Smooth muscle cell (in vitro differentiated cells): ENCODE results near the gene MAN1A1. TPM values are rescaled to one million over a fixed set of nuclear protein-coding genes. Genes with fewer than 3 reads are reported as not detected.

Source experiments
- DNase-seq: peaks from one replicate; lab custom pipeline; 2025; ENCODE audit not compliant: unreplicated experiment; lab: John Stamatoyannopoulos, UW
- H2AFZ ChIP-seq: fragments of 200-600 bp; sonication (generic); 2 replicates; pipeline ENCODE4 v1.6.0; 2016; ENCODE audit warnings: antibody characterized with exemption, low read depth, mild to moderate bottlenecking
- H3F3A ChIP-seq: fragments of 200-600 bp; sonication (generic); 2 replicates; pipeline ENCODE4 v1.6.0; 2017; ENCODE audit warnings: antibody characterized with exemption, low read depth
- H3K27ac ChIP-seq: fragments of 200-600 bp; sonication (generic); 2 replicates; pipeline ENCODE4 v1.5.1; 2016; ENCODE audit warnings: low read depth, mild to moderate bottlenecking
- H3K27me3 ChIP-seq: fragments of 200-600 bp; sonication (generic); 2 replicates; pipeline ENCODE4 v1.6.1; 2016; ENCODE audit warnings: low read depth, mild to moderate bottlenecking
- H3K36me3 ChIP-seq: fragments of 200-600 bp; sonication (generic); 2 replicates; pipeline ENCODE4 v1.5.1; 2016; ENCODE audit warnings: low read depth
- H3K4me1 ChIP-seq: fragments of 200-600 bp; sonication (generic); 2 replicates; pipeline ENCODE4 v1.5.1; 2016; ENCODE audit warnings: low read depth
- H3K4me2 ChIP-seq: fragments of 200-600 bp; sonication (generic); 2 replicates; pipeline ENCODE4 v1.6.0; 2016; ENCODE audit warnings: mild to moderate bottlenecking
- H3K4me3 ChIP-seq: fragments of 200-600 bp; sonication (generic); 2 replicates; pipeline ENCODE4 v1.5.1; 2016; ENCODE audit warnings: mild to moderate bottlenecking
- H3K79me2 ChIP-seq: fragments of 200-600 bp; sonication (generic); 2 replicates; pipeline ENCODE4 v1.6.0; 2016; ENCODE audit warnings: low read depth, mild to moderate bottlenecking
- H3K9ac ChIP-seq: fragments of 200-600 bp; sonication (generic); 2 replicates; pipeline ENCODE4 v1.6.0; 2016; ENCODE audit warnings: low read depth
- H3K9me3 ChIP-seq: fragments of 200-600 bp; sonication (generic); replicated peaks from 2 replicates; pipeline ENCODE4 v1.5.1; 2016; ENCODE audit warnings: low read depth
- H4K20me1 ChIP-seq: fragments of 200-600 bp; sonication (generic); 2 replicates; pipeline ENCODE4 v1.6.0; 2016; ENCODE audit warnings: low read depth
- CTCF ChIP-seq: fragments of 200-600 bp; sonication (generic); IDR thresholded peaks from 2 replicates; pipeline ENCODE4 v1.5.1; 2017; ENCODE audit warnings: borderline replicate concordance, mild to moderate bottlenecking, antibody characterized with exemption; ENCODE audit not compliant: insufficient read depth, poor library complexity, severe bottlenecking
- WGBS: methylation state at CpG from one replicate; pipeline ENCODE4 v1.1.7; 2016; ENCODE audit warnings: low lambda C conversion rate; 5-methylcytosine and 5-hydroxymethylcytosine counted together
- polyA plus RNA-seq: library from polyadenylated mRNA; unstranded; fragments of >200 nt; fragmentation: Nextera tagmentation; extraction: Ambion mirVana; gene quantifications from 2 replicates; pipeline ENCODE4 v1.2.1, GENCODE V29; 2016
- total RNA-seq: library from RNA; depleted of rRNA; stranded (reverse); fragments of >200 nt; gene quantifications from 2 replicates; pipeline ENCODE4 v1.2.3, GENCODE V29; 2014

Gene MAN1A1
- total and polyA plus RNA-seq, 2 experiments from 2014 or later: 57.1 to 127 TPM

- peaks cover 58% of the 10 kb centered on the region for H3K79me2 ChIP-seq
- peak overlapping the region; percentile 56 for H3K4me2 ChIP-seq
- H3K4me3 ChIP-seq: no peak overlapping the region
- no peak for TF ChIP-seq CTCF
- no peak for DNase-seq
- peaks cover 29% of the 10 kb centered on the region for H3K4me1 ChIP-seq
- no peak overlapping the region for H3K9ac ChIP-seq
- peaks cover 16% of the 10 kb centered on the region for H3F3A ChIP-seq
- no peaks in the 10 kb centered on the region for H3K9me3 ChIP-seq
- H2AFZ ChIP-seq: no peak overlapping the region
- WGBS: 66% methylated on average over 4 of the region's 4 CpGs
- peak overlapping the region; percentile 68 for H3K27ac ChIP-seq
- no peaks in the 10 kb centered on the region for H3K36me3 ChIP-seq
- no peaks in the 10 kb centered on the region for H4K20me1 ChIP-seq
- no peaks in the 10 kb centered on the region for H3K27me3 ChIP-seq
Measured at GRCh38 chr6:119306396-119306968, 43.1 kb downstream of the MAN1A1 start.

- Histone ChIP-seq H3K4me3 (no peak overlapping the region), H3K9ac (no peak overlapping the region), H3K4me1 (no peaks in the 10 kb centered on the region), H3K36me3 (no peaks in the 10 kb centered on the region), H2AFZ (no peak overlapping the region), H3K79me2 (peaks cover 78% of the 10 kb centered on the region), H3K9me3 (no peaks in the 10 kb centered on the region), H4K20me1 (peaks cover 4% of the 10 kb centered on the region), H3K4me2 (no peak overlapping the region), H3K27ac (no peak overlapping the region), H3F3A (peaks cover 5% of the 10 kb centered on the region), H3K27me3 (no peaks in the 10 kb centered on the region)
- WGBS: 80% methylated on average over 3 of the region's 3 CpGs
- DNase-seq: no peak
- TF ChIP-seq CTCF: no peak
Measured at GRCh38 chr6:119303164-119303887, 46.2 kb downstream of the MAN1A1 start.

- H3K4me2 ChIP-seq: no peak overlapping the region
- no peak for TF ChIP-seq CTCF
- H3K27ac ChIP-seq: no peak overlapping the region
- H3K4me1 ChIP-seq: no peaks in the 10 kb centered on the region
- no peaks in the 10 kb centered on the region for H3K9me3 ChIP-seq
- no peak for DNase-seq
- H3K36me3 ChIP-seq: no peaks in the 10 kb centered on the region
- no peaks in the 10 kb centered on the region for H3F3A ChIP-seq
- no peak overlapping the region for H3K9ac ChIP-seq
- no peak overlapping the region for H3K4me3 ChIP-seq
- H3K27me3 ChIP-seq: no peaks in the 10 kb centered on the region
- H3K79me2 ChIP-seq: peaks cover 81% of the 10 kb centered on the region
- WGBS: 97% methylated on average over 1 of the region's 1 CpG
- H2AFZ ChIP-seq: no peak overlapping the region
- H4K20me1 ChIP-seq: peaks cover 4% of the 10 kb centered on the region
Measured at GRCh38 chr6:119301429-119301828, 48.1 kb downstream of the MAN1A1 start.
